ENCODE data around the gene PPP2R5C.
"Not testable (repeated sequence)": the region's sequence is repeated elsewhere in the genome, so short reads cannot be mapped to it uniquely, and the experiment has no call there.

Gene PPP2R5C

GRCh38 chr14:101727611-101728366 lies 33.7 kb upstream of the PPP2R5C start:
- CTCF ChIA-PET, result interaction anchor here (2.6 kb wide), 1 partner anchor 20 kb away, joined by 10 read pairs; no protein-coding TSS in a partner anchor
- TF ChIP-seq CTCF (IDR thresholded peaks at IDR 0.05; ENCODE audit: control extremely low read depth, extremely low read depth, low read depth, missing control alignments), result no peak
- DNase-seq (ENCODE audit: extremely low spot score), result no peak
- POLR2A ChIA-PET, result no interaction called here

DNA sequence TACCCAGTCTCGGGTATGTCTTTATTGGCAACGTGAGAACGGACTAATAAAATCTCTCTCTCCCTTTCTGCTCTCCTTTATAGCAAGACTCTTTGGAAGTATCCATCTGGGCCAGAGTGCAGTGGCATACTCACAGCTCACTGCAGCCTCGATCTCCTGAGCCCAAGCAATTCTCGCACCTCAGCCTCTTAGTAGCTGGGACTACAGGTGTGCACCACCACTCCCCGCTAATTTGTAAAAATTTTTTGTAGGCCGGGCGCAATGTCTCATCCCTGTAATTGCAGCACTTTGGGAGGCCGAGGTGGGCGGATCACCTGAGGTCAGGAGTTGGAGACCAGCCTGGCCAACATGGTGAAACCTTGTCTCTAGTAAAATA lies 33.2 kb upstream of the PPP2R5C start:
- DNase-seq (ENCODE audit: extremely low spot score), result no peak
- POLR2A ChIA-PET, result no interaction called here
- TF ChIP-seq CTCF (IDR thresholded peaks at IDR 0.05; ENCODE audit: control extremely low read depth, extremely low read depth, low read depth, missing control alignments), result no peak
- CTCF ChIA-PET, result interaction anchor here (2.6 kb wide), 1 partner anchor 21 kb away, joined by 10 read pairs; no protein-coding TSS in a partner anchor

DNA sequence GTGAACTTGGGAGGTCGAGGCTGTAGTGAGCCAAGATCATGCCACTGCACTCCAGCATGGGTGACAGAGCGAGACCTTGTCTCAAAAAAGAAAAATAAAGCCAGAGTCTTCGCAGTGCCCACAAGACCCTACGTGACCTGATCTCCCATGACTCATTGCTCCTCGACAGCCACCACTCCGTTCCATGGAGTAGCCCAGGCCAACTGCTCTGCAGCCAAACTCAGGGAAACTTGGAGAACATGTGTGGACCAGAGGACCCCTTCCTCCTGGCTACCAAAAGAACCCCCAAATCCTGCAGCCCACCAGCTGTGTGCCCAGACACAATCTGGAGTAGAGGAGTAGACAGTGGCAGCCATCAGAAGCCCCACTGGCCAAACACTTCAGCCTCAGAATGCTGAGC lies 32.1 kb upstream of the PPP2R5C start:
- DNase-seq (ENCODE audit: extremely low spot score), result no peak
- POLR2A ChIA-PET, result no interaction called here
- TF ChIP-seq CTCF (IDR thresholded peaks at IDR 0.05; ENCODE audit: control extremely low read depth, extremely low read depth, low read depth, missing control alignments), result no peak
- CTCF ChIA-PET, result interaction anchor here (2.6 to 2.8 kb wide), 2 partner anchors 22 to 23 kb away, joined by 10 read pairs; no protein-coding TSS in a partner anchor

DNA sequence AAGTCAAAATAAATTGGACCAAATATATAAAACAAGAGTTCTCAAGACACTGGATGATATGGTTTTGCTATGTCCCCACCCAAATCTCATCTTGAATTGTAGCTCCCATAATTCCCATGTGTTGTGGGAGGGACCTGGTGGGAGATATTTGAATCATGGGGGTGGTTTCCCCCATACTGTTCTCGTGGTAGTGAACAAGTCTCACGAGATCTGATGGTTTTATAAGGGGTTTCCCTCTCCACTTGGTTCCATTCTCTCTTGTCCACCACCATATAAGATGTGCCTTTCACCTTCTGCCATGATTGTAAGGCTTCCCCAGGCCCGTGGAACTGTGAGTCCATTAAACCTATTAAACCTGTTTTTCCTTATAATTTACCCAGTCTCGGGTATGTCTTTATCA lies 31.4 kb upstream of the PPP2R5C start:
- CTCF ChIA-PET, result interaction anchor here (1.0 to 2.8 kb wide), 2 partner anchors 23 to 25 kb away, joined by 4 to 10 read pairs; no protein-coding TSS in a partner anchor
- POLR2A ChIA-PET; DNase-seq (ENCODE audit: extremely low spot score): not testable (repeated sequence)

GRCh38 chr14:101730626-101731186 lies 30.8 kb upstream of the PPP2R5C start:
- no peak for DNase-seq (ENCODE audit: extremely low spot score)
- ChIA-PET CTCF (interaction anchor here (0.8 to 2.8 kb wide), 5 partner anchors 13 to 231 kb away, joined by 3 to 10 read pairs (median 4); no protein-coding TSS in a partner anchor), POLR2A (interaction anchor here (0.6 to 0.7 kb wide), 2 partner anchors 30 to 1350 kb away, joined by 3 to 4 read pairs; no protein-coding TSS in a partner anchor)
- no peak for TF ChIP-seq CTCF (IDR thresholded peaks at IDR 0.05; ENCODE audit: control extremely low read depth, extremely low read depth, low read depth, missing control alignments)

GRCh38 chr14:101731187-101732080 lies 30.1 kb upstream of the PPP2R5C start:
- ChIA-PET POLR2A (interaction anchor here (0.6 to 0.7 kb wide), 2 partner anchors 29 to 1351 kb away, joined by 3 to 4 read pairs; no protein-coding TSS in a partner anchor), CTCF (interaction anchor here (0.8 to 2.8 kb wide), 5 partner anchors 13 to 230 kb away, joined by 3 to 10 read pairs (median 4); no protein-coding TSS in a partner anchor)

More at GRCh38 chr14:101731187-101732080, 30.1 kb upstream of the PPP2R5C start:
- peak; percentile 78 for DNase-seq (ENCODE audit: extremely low spot score)
- no peak for TF ChIP-seq CTCF (IDR thresholded peaks at IDR 0.05; ENCODE audit: control extremely low read depth, extremely low read depth, low read depth, missing control alignments)

Measured in GM10248 (cell line).